ENCODE results near the gene PLXNA4.

- TF ChIP-seq POLR2A (IDR thresholded peaks at IDR 0.05; ENCODE audit: low read depth, low read length) (no peak), TAF1 (IDR thresholded peaks at IDR 0.05; ENCODE audit: borderline replicate concordance, low read depth, low read length) (no peak)
These were observed 81.8 kb downstream of the PLXNA4 start for GRCh38 chr7:132494474-132494873.

All from GM12892 (cell line).